OCI-LY3 (cell line): ENCODE results near the gene ZCCHC14.
A peak's percentile ranks its signal among the peaks of the same experiment; 100 is the strongest.

Experiments used
- H2AFZ ChIP-seq: fragments of 200-600, 300-600 bp; shearing (Covaris generic); 2 replicates; pipeline ENCODE4 v1.6.0; 2014; ENCODE audit warnings: antibody characterized with exemption, low read depth, low read length
- H3K27ac ChIP-seq: fragments of 200-600, 300-600 bp; sonication (generic); 2 replicates; pipeline ENCODE4 v1.5.1; 2014; ENCODE audit warnings: mild to moderate bottlenecking, low read length, moderate library complexity, mixed read lengths
- H3K27me3 ChIP-seq: fragments of 200-600, 300-600 bp; sonication (generic); 2 replicates; pipeline ENCODE4 v1.6.1; 2014; ENCODE audit warnings: low read depth, low read length, mixed read lengths
- H3K36me3 ChIP-seq: fragments of 200-600, 300-600 bp; sonication (generic); replicated peaks from 2 replicates; pipeline ENCODE3; 2014; ENCODE audit warnings: low read depth, low read length, mixed read lengths
- H3K4me1 ChIP-seq: fragments of 300-600, 200-600 bp; sonication (generic); 2 replicates; pipeline ENCODE4 v1.6.1; 2014; ENCODE audit warnings: low read length, mixed read lengths
- H3K4me2 ChIP-seq: fragments of 200-600, 300-600 bp; sonication (generic); 2 replicates; pipeline ENCODE4 v1.6.1; 2014; ENCODE audit warnings: low read length, mixed read lengths
- H3K4me3 ChIP-seq: fragments of 300-600, 200-600 bp; sonication (generic); 2 replicates; pipeline ENCODE4 v1.5.1; 2014; ENCODE audit warnings: antibody characterized with exemption, mild to moderate bottlenecking, low read length, moderate library complexity
- H3K79me2 ChIP-seq: fragments of 300-600, 200-600 bp; shearing (Covaris generic); 2 replicates; pipeline ENCODE4 v1.6.1; 2014; ENCODE audit warnings: mild to moderate bottlenecking, low read length, mixed read lengths
- H3K9ac ChIP-seq: fragments of 300-600, 200-600 bp; shearing (Covaris generic); 2 replicates; pipeline ENCODE4 v1.6.0; 2014; ENCODE audit warnings: mild to moderate bottlenecking, low read length, moderate library complexity
- H3K9me3 ChIP-seq: fragments of 200-600, 300-600 bp; shearing (Covaris generic); 2 replicates; pipeline ENCODE4 v1.6.1; 2014; ENCODE audit warnings: low read length, mixed read lengths; ENCODE audit not compliant: insufficient read depth
- H4K20me1 ChIP-seq: fragments of 200-600, 300-600 bp; sonication (generic); 2 replicates; pipeline ENCODE4 v1.6.1; 2016; ENCODE audit warnings: low read length, mixed read lengths; ENCODE audit not compliant: insufficient read depth
- CTCF ChIP-seq: fragments of 200-600, 300-600 bp; sonication (generic); IDR thresholded peaks from 2 replicates; pipeline ENCODE4 v1.5.1; 2014; ENCODE audit warnings: antibody characterized with exemption, low read length, low read depth
- EZH2phosphoT487 ChIP-seq: fragments of 200-600 bp; shearing (Covaris generic); IDR thresholded peaks from 2 replicates; pipeline ENCODE4 v1.6.1; 2018; ENCODE audit warnings: antibody characterized with exemption, mixed run types, low read depth

ZCCHC14 gene

DNA sequence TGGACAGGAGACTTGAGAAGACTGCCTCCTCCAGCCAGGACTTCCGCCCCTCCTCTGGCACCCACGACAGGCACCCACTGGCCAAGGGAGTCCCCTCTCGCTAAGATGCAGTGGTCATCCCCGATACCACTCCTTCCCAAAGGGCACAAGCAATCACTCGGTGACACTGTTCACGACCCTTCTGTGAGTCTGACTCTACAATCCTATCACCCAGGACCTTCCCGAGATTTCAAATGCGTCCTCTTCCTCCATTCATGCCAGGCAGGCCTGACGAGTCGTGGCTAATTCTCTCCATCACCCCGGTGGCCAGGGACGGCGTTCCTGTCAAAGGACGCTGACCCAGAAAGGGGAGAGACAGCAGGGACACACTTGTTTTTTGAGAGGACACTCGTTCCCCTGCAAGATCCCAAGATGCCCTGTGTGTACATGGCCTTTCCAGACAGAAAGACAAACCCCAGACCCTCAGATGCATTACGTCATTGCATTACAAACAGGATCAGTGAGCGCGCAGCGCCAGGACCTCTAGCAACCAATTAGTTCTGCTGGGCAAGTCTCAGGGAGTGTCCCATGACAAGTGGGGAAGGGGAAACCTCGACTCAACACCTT, 121.5 kb downstream of the ZCCHC14 start:
- Histone ChIP-seq H3K4me1 (peaks cover 16% of the 10 kb centered on the region), H3K4me3 (no peak overlapping the region), H3K9ac (no peak overlapping the region), H3K27ac (no peak overlapping the region), H2AFZ (no peak overlapping the region), H3K27me3 (no peaks in the 10 kb centered on the region), H3K36me3 (peaks cover 7% of the 10 kb centered on the region), H3K9me3 (no peaks in the 10 kb centered on the region), H4K20me1 (peaks cover 73% of the 10 kb centered on the region), H3K4me2 (no peak overlapping the region), H3K79me2 (peaks cover 73% of the 10 kb centered on the region)
- no peak for TF ChIP-seq EZH2phosphoT487
- no peak for TF ChIP-seq CTCF

- Histone ChIP-seq H3K4me2 (no peak overlapping the region), H3K27me3 (no peaks in the 10 kb centered on the region), H3K36me3 (peaks cover 7% of the 10 kb centered on the region), H3K27ac (no peak overlapping the region), H3K9ac (no peak overlapping the region), H3K9me3 (no peaks in the 10 kb centered on the region), H3K4me3 (no peak overlapping the region), H3K4me1 (peaks cover 16% of the 10 kb centered on the region), H3K79me2 (peaks cover 70% of the 10 kb centered on the region), H4K20me1 (peaks cover 74% of the 10 kb centered on the region), H2AFZ (no peak overlapping the region)
- TF ChIP-seq CTCF: no peak
- TF ChIP-seq EZH2phosphoT487: no peak
Measured at GRCh38 chr16:87369796-87370719, 122.8 kb downstream of the ZCCHC14 start.

DNA sequence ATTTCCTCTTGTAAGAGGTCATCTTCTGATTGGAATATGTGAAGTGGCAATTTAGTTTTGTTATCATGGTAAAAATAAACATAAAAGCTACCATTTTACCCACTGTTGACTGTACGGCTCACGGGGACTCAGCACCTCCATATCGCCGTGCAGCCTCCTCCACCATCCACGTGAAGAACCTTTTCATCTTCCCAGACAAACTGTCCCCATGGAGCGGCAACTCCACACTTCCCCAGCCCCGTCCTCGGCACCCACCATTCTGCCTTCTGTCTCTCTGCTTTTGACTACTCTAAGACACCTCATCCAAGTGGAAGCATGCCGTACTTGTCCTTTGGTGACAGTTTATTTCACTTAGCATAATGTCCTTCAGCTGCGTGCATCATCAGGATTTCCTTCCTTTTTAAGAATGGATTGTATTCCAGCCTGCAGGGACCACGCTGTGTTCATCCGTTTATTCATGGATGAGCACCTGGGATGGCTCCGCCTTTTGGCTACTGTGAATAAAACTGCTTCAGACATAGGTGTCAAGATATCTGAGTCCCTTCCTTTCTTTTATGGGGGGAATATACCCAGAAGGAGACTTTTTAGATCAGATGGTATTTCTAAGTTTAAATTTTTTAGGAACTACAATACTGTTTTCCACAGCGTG, 123.6 kb downstream of the ZCCHC14 start:
- TF ChIP-seq EZH2phosphoT487 (no peak), CTCF (no peak)
- no peaks in the 10 kb centered on the region for H3K9me3 ChIP-seq
- H3K9ac ChIP-seq: no peak overlapping the region
- H3K4me2 ChIP-seq: 0 out of 2 replicates have a peak overlapping the region, but pooled peaks have one; percentile 41
- peaks cover 65% of the 10 kb centered on the region for H3K79me2 ChIP-seq
- H3K36me3 ChIP-seq: peaks cover 7% of the 10 kb centered on the region
- peaks cover 16% of the 10 kb centered on the region for H3K4me1 ChIP-seq
- no peak overlapping the region for H3K27ac ChIP-seq
- no peaks in the 10 kb centered on the region for H3K27me3 ChIP-seq
- H3K4me3 ChIP-seq: no peak overlapping the region
- peaks cover 72% of the 10 kb centered on the region for H4K20me1 ChIP-seq
- H2AFZ ChIP-seq: no peak overlapping the region
